Daoy (cell line): Measurements from ENCODE around the gene TEX36. TPM values are rescaled to one million over a fixed set of nuclear protein-coding genes. Genes with fewer than 3 reads are reported as not detected.
"Not testable (repeated sequence)": the region's sequence is repeated elsewhere in the genome, so short reads cannot be mapped to it uniquely, and the experiment has no call there.

ENCODE experiments used
- DNase-seq: peaks from one replicate; pipeline ENCODE4 v3.0.0-alpha.2; 2015; ENCODE audit warnings: low read depth
- total RNA-seq: library from RNA; depleted of rRNA; stranded (reverse); fragments of >200 nt; shearing (Covaris generic); gene quantifications from 2 replicates; pipeline ENCODE4 v1.2.3, GENCODE V29; 2014

Gene TEX36
- total RNA-seq, 1 experiment from 2014 or later = not detected

DNA sequence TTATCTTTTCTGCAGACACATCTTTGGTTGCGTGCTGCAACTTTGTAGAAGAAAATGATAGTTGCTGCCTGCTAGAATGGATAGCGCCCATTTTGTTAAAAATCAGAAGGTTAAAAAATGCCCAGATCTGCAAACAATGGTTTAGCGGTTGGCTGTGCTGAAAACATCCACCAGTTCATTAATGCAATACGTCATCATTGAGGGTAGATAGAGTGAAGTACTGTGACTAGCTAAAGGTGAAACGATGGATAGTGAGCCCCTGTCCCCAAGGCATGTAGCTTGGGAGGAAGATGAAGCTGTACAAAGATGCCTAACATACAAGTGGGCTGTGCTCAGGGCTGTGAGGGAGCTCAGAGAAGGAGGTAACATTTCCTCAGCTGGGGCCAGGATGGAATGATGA lies 48.4 kb downstream of the TEX36 start:
- DNase-seq = no peak

DNA sequence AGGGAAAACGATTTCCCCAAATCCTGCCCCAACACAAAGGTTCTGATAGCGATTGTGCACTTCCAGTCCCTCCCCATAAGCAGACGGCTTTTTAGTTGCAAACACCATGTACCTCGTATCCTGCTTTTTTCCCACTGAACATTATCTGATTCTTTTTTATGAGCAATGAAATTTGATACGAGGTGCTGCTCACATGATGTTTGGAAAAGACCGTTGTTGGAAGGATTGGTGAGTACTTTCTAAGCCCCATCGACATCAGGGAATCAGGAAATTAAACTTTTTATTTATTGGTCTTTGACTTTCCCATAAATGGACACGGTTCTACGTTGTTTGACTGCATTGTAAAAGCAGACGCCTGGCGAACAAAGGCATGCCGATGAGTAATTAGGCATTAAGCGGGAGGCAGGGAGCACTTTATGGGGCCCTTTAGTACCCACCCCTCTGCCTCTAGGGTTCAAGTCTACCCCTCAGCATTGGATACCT lies 49.4 kb downstream of the TEX36 start:
- DNase-seq = peak; percentile 55

DNA sequence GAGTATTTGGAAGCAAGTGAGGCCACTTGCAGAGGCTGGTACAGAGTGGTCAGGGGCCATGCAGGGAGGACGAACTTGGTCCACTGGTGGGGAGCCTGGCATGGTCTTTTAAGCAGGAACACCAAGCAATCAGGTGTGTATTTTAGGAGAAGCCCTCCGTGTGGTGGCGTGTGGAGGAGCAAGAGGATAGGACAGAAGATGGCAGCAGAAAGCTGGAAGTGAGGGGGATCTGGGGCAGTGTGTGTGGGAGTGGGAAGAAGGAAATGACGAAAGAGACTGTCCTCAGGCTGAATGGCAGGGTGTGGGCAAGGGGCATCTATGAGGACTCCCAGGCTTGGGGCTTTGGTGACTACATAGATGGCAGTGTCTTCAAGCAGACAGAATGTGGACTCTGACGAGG lies 51.2 kb downstream of the TEX36 start:
- no peak for DNase-seq

DNA sequence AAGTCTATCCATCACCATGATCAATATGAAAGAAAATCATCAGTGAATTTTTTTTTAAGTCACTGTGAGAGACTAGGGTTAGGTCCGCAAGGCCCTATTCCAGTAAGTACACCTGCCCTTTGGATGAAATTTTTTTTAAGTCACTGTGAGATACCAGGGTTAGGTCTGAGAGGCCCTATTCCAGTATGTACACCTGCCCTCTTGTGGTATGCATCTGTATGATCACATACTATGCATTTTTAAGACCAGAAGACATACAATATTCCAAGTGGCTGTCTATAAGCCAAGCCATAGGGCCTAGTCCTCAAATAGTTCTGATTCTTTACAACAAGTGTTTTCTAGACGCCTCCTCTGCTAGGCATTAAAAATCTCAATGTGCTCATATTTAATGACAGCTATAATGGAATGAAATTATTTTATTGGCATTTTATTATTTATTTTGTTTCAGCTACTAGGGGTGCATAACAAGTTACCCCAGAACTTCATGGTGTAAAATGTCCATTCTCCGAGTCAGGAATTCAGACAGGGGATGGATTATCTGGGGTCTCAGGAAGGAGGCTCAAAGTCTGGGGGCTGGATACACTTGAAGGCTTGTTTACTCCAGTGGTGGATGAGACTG lies 53.1 kb downstream of the TEX36 start:
- DNase-seq = peak; percentile 41

DNA sequence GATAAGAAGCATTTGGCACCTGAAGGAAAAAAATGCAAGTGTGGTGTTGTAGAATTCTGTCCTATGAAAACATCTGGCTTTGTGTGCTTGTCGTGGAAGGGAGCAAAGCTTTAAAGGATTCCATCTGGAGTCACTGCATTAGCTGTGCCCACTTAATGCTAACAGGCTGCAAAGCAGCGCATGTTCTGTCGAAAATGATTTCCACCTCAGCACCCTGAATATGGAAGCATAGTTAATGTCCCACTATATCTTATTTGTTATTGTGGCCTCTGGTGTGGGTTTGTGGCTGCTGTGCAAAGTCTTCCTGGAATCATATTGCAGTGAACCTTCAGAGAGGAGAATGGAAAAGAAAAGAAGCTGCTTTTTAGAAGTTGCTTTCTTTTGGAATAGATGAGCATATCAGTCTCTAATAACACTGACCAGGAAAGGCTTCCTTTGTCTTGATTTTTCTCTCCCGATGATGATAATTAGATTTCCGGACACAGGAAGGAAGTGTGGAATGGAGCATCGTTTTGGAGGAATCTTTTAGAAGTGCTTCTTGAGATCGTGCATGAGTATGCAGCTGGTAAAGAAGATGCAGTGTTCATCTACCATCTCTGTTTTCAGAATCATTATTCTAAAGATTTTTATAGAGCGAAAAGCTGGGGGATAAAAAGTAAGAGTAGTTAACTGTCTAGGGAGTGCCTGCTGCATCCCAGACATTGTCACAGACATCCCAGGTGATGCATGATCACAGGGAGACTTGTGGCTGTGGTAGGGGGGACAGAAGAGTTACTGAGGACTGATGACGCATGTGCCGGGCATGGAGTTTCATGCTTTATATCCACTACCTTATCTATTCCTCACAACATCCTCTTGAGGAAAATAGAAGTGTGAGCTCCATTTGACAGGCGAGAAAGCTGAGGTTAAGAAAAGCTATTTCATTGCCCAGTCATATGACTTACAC lies 54.6 kb downstream of the TEX36 start:
- no peak for DNase-seq

DNA sequence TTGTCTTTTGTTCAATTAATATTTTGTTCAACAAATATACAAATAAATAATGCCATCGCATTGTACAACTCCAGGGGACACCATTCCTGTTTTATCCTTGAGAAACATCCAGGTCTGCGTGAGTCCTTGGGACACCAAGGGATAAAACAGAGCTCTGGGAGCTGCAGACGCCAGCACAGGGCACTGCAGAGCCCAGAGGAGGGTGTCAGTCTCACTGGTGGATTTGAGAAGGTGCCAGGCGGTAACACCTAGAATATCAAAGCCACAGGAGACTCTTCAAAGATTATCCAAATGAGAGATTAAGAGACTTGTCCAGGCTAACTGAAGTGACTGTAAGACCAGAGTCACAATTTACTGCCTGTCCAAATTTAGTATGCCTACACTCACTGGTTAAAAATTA lies 55.3 kb downstream of the TEX36 start:
- DNase-seq = no peak

DNA sequence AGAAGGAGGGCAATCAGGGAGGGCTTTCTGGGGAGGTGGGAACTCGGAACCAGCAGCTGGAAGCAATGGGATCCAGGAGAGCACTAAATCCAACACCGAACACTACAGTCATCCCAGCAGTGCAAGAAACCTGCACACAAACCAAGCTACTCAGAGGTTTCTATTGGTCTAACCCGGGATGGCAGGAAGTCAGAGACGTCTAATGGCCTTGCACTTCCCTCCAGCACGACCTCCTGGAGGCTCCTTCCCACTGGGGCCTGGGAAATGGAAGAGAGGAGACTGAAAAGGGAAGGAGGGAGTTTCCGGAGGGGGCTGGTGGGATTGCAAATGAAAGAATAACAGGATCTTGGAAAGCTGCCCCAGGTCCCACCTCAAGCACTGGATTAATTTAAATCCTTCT lies 56.3 kb downstream of the TEX36 start:
- DNase-seq = peak; percentile 12

DNA sequence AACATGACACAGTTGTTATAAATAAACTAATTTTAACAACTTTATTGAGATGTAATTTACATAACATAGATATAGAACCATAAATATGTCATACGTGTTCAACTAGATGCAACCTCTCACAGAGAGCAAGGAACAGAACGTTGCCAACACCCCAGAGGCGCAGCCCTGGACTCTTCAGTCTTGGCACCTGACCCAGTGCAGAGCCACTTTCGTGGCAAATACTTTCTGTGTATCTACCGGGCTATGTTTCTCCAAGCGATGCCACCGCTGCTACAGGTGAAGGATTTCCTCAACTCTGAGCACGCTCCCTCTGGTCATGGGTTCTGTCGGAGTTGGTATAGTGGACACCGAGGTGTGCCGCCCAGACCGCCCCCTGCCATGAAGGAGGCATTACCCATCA lies 57.4 kb downstream of the TEX36 start:
- no peak for DNase-seq

DNA sequence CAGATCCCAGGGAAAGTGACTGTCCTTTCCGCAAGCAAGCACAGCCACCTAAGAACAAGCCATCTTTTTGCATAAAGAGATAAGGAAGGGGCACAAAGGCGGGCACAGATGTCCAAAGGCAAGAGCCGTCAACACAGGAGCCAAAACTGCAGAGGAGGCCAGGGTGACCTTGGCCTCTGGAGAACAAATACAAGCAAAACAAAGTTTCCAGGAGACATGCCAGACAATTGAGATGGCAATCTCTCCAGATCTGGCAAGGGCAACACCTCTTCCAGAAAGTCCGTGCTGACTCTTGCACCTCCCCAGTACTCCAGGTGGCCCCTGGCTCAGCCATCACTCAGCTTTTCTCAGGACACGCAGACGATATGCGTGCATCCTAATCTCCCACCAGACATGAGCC lies 58.2 kb downstream of the TEX36 start:
- no peak for DNase-seq

DNA sequence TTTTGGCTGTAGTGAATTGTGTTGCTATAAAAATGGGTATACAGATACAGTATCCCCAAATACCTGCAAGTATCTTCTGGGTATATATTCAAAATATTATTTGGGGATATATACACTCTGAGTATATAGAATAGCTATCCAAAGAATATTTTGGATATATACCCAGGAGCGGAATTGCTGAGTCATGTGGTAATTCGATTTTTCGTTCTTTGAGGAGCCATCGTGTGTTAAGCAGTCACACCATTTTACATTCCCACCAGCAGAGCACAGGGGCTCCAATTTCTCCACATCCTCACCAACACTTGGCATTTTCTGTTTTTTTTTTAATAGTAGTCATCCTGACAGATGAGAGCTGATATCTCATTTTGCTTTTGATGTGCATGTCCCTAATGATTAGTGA lies 61.9 kb downstream of the TEX36 start:
- DNase-seq = no peak

DNA sequence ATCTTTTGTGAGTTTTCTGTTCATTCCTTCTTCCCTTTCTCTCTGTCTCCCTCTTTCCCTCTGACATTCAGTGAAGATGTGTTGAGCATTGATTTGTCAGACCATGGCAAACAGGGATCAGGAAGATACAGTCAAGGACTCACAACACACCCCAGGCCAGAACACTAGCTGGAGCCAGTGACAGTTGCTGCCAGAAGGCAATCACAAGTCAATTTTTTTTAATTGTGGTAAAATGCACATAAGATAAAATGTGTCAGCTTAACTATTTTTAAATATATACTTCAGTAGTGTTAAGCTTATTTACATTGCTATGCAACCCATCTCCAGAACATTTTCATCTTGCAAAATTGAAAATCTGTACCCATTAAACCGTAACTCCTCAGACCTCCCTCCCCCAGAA lies 62.6 kb downstream of the TEX36 start:
- no peak for DNase-seq

DNA sequence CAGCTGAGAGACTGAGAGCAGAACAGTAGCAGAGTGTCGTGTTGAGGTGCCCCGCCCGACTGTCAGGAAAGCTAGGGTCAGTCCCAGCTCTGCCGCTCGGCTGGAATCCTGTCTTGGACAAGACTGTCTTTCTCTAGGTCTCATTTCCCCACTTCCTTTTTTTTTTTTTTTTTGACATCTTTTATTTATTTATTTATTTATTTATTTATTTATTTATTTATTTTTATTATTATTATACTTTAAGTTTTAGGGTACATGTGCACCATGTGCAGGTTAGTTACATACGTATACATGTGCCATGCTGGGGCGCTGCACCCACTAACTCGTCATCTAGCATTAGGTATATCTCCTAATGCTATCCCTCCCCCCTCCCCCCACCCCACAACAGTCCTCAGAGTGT lies 69.9 kb downstream of the TEX36 start:
- not testable (repeated sequence) for DNase-seq

DNA sequence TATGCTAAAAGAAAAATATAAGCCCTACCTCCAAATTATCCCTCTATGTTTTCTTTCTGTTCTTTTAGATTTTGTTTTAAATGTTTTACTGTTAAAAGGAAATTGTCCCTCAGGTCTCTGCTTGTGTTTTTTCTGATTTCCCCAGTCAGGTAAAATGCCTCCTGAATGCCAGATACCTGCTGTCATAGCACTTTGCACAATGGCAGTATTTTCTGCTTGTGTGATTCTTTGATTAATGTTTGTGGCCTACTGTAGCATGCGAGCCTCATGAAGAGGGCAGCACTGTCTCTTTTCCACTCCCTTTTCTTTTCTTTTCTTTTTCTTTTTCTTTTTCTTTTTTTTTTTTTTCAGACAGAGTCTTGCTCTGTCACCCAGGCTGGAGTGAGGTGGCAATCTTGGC lies 71.2 kb downstream of the TEX36 start:
- no peak for DNase-seq

DNA sequence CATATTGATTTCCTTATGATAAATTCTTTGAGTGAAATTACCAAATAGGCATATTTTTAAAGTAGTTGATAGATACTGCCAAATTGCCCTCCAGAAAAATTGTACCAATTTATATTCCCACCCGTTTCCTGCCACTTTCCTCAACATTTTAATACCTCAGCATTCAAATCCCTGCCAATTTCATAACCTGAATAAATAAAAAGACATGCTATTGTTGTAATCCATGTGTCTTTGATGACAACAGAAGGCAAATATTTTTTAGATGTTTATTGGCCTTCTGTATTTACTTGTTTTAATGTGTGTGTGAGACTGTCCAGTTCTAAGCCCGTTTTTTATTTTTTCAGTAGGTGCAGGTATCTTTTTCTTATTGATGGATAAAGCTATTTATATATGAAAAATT lies 71.7 kb downstream of the TEX36 start:
- no peak for DNase-seq

DNA sequence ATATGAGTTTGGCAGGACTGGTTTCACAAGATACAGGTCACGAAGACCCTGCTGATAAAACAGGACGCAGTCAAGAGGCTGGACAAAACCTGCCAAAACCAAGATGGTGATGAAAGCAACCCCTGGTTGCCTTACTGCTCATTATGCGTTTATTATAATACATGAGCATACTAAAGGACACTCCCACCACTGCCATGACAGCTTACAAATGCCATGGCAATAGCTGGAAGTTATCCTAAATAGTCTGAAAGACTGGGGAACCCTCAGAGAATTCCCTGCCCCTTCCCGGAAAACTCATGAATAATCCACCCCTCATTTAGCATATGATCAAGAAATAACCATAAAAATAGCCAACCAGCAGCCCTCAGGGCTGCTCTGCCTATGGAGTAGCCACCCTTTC lies 73.1 kb downstream of the TEX36 start:
- DNase-seq = no peak

DNA sequence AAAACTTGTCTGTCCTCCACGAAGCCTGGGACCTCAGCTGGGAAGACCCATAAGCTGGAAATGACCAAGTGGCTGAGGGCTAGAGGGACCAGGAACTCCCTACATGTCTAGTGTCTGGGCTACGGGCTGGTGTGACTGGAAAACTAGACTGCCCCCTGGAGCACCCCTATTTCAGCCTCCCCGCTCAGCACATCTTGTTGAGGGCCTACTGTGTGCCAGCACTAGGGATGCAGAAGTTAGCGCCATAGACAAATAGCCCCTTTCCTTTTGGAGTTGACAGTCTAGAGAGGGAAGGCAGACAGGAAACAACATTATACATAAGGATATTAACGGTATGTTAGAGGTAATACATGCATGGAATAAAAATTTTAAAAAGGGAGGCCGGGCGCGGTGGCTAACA lies 74.5 kb downstream of the TEX36 start:
- no peak for DNase-seq

DNA sequence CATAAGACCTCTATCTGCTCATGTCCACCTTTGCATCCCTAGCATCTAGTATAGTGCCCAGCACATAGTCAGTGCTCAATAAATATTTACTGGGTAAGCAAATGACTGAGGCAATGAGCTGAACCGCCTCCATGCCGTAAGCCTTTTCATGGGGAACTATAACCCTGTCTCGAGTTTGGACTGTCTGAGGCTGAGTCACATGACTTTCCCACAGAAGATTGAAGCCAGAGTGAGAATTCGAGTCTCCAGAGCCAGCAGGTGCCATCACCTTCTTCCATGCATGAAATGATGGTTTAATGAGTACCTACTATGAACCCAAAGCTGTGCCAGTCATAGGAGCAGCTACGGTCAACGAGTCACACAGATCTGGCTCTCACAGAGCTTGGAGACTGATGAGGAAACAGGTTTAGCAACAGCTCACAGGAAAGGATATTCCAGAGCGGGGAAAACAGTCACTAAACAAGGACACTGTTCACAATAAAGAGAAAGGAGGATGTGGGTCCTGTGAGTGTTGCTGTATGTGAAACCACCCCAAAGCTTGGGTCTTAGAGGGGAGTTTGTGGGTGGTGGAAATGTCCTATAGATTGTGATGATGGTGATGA lies 75.2 kb downstream of the TEX36 start:
- DNase-seq = no peak

DNA sequence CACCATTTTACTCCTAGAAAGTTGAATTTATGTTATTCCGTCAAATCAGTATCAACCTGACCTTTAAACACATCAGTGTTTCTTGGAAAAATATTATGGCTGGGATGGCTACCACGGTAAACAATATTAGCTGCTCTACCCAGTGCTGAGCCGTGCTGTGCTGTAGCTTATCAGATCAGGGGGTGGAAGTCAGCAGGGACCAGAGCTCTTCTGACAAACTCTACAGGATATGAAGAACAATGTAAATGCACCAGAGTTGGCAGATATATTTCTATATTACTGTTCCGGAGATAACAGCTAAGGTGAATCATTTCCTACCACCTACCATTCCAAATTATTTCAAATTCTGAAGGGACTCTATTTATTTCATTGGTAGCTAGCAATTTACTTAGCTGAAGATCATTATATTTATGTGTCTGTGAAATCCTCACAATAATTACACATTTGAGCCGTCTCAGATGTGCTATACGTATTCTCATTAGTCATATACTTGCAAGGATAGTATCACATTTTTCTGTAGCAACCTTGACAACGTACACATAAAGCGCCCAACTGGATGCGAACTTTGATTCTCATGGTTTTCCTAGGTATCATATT lies 76.5 kb downstream of the TEX36 start:
- DNase-seq = peak; percentile 8
